Activated T-cell treated with anti-CD3 and anti-CD28 coated beads, Interleukin-2, amount 50 U/mL, for 72 hours (primary cell): ENCODE data around the gene PNN. TPM values are rescaled to one million over a fixed set of nuclear protein-coding genes. Genes with fewer than 3 reads are reported as not detected.
"Not testable (repeated sequence)": the region's sequence is repeated elsewhere in the genome, so short reads cannot be mapped to it uniquely, and the experiment has no call there.

Source experiments
- ATAC-seq, 2 donors: fragments of 150-1000 bp; cut with Tn5 transposase; replicated peaks in 1 of 2; 2 replicates each; pipeline ENCODE4 v1.10.0; 2021; ENCODE audit warnings: moderate library complexity in 2 of 2, mild to moderate bottlenecking in 1 of 2
- DNase-seq, 2 donors: peaks; one replicate each; pipeline ENCODE4 v3.0.0; 2021 to 2022; ENCODE audit warnings: mixed read lengths in 1 of 2
- H3K27ac Mint-ChIP-seq: one replicate; pipeline ENCODE4 v1.8.0; 2022; ENCODE audit warnings: mild to moderate bottlenecking, moderate library complexity, mixed read lengths
- H3K27me3 Mint-ChIP-seq: one replicate; pipeline ENCODE4 v1.8.0; 2022; ENCODE audit warnings: low read depth, mixed read lengths
- H3K36me3 Mint-ChIP-seq, 2 donors: one replicate each; pipeline ENCODE4 v1.8.0; 2022; ENCODE audit warnings: mixed read lengths in 2 of 2, mild to moderate bottlenecking in 1 of 2; ENCODE audit not compliant: insufficient read depth in 2 of 2
- H3K4me1 Mint-ChIP-seq: one replicate; pipeline ENCODE4 v1.8.0; 2022; ENCODE audit warnings: low read depth, mixed read lengths
- H3K4me3 Mint-ChIP-seq, 2 donors: one replicate each; pipeline ENCODE4 v1.8.0; 2022; ENCODE audit warnings: mild to moderate bottlenecking in 2 of 2, mixed read lengths in 2 of 2, moderate library complexity in 2 of 2
- H3K9me3 Mint-ChIP-seq, 2 donors: one replicate each; pipeline ENCODE4 v1.8.0; 2022; ENCODE audit warnings: mixed read lengths in 2 of 2
- total RNA-seq, 2 donors: library from RNA; stranded (reverse); gene quantifications; one replicate each; pipeline ENCODE4 v1.2.3, GENCODE V29; 2022

PNN gene
- total RNA-seq, 2 donors from 2014 or later: 102 to 130 TPM

DNA sequence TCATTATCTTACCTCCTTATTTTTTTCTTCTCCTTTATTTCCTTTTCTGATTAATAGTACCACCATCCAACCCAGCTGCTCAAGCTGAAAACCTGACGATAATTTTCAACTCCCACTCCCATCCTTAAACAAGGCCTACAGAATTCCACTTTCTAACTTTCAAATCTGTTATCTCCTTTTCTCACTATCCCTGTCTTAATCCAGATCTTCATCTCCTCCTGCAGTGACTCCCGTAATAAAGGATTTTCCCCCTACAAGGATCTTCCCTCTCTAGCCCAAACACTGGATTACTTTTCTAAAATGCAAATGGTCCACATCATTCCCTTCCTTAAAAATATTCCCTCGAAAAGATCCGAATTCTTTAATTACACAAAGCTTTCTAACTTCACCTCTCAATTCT is 6.5 kb upstream of the PNN start:
- peaks cover 46% of the 10 kb centered on the region for H3K4me1 Mint-ChIP-seq
- no peak for DNase-seq
- no peak for ATAC-seq
- H3K9me3 Mint-ChIP-seq: no peaks in the 10 kb centered on the region
- peaks cover 3 to 4% of the 10 kb centered on the region in 2 donors for H3K36me3 Mint-ChIP-seq
- H3K4me3 Mint-ChIP-seq: peak overlapping the region; percentile 92 to 94
- H3K27me3 Mint-ChIP-seq: no peaks in the 10 kb centered on the region
- peak overlapping the region; percentile 72 for H3K27ac Mint-ChIP-seq

DNA sequence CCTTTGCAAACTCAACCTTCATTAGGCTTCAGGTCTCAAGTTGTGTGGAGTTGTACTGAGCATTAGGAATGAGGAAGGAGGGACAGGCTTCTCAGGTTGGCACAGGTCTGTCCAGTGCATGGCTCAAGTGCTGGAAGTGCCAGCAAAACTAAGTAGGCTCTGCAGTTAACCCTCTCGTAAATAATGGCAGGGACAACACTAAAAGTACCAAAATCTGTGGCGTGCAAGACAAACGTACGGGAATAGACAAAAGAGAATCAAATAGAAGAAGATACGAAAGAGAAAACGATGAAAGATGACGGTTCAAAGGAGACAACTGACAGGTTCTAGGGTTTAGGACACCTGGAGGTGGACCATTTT is 5.5 kb upstream of the PNN start:
- H3K27me3 Mint-ChIP-seq: no peaks in the 10 kb centered on the region
- peak overlapping the region; percentile 92 to 94 for H3K4me3 Mint-ChIP-seq
- H3K9me3 Mint-ChIP-seq: no peaks in the 10 kb centered on the region
- H3K4me1 Mint-ChIP-seq: peaks cover 45% of the 10 kb centered on the region
- H3K27ac Mint-ChIP-seq: peak overlapping the region; percentile 92
- no peak for DNase-seq
- ATAC-seq: no peak
- peaks cover 3% of the 10 kb centered on the region in 2 donors for H3K36me3 Mint-ChIP-seq

GRCh38 chr14:39173198-39173597 is 1.9 kb upstream of the PNN start:
- peak overlapping the region; percentile 5 to 61 for H3K4me3 Mint-ChIP-seq
- no peak for DNase-seq
- H3K9me3 Mint-ChIP-seq: no peaks in the 10 kb centered on the region
- no peak for ATAC-seq
- peaks cover 13 to 28% of the 10 kb centered on the region in 2 donors for H3K36me3 Mint-ChIP-seq
- H3K27me3 Mint-ChIP-seq: no peaks in the 10 kb centered on the region
- peak overlapping the region; percentile 44 for H3K27ac Mint-ChIP-seq
- H3K4me1 Mint-ChIP-seq: peaks cover 27% of the 10 kb centered on the region

DNA sequence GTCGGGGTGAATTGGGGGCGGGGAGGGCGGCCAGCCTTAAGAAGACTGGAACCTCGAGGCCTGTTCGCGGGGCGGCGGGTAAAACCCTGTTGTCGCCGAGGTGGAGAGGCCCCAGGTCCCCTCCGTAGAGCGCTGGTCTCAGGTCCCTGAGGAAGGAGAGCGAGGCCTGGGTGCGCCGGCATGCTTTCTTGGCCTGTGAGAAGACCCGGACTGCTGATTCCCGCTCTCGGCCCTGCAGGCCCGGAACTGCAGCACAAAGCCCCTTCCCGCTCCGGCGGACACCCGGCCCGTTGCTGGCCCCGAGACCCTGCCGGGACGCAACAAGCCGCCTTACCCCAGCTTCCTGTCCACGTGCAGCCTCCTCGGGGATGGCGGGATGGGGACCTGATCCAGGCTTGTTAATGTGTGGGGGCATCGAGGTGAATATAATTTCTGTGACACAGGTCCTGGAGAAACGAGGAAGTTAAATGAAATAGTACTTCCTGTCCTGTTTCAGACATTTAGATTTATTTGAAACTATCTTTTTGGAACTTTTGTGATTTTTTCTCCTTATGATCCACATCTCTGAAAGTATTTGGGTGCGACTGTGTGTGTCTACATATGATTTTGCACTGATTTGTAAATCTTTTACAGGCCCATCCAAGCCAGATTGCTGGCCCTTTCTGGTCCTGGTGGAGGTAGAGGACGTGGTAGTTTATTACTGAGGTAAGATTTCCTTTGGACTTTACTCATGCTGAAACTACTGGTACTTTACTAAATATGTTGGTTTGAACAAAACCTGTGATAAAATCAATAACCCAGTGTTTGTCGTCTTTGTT is 600 bp downstream of the PNN start:
- Mint-ChIP-seq H3K9me3 (no peaks in the 10 kb centered on the region), H3K4me3 (peak overlapping the region; percentile 96 to 100), H3K27ac (peak overlapping the region; percentile 96), H3K4me1 (peaks cover 17% of the 10 kb centered on the region), H3K27me3 (no peaks in the 10 kb centered on the region), H3K36me3 (peaks cover 14 to 35% of the 10 kb centered on the region in 2 donors)
- ATAC-seq (peak; percentile 3 to 5), DNase-seq (peak in 1 of 2 donors; percentile 49)

- Mint-ChIP-seq H3K27me3 (no peaks in the 10 kb centered on the region), H3K4me1 (peaks cover 13% of the 10 kb centered on the region), H3K27ac (peak overlapping the region; percentile 96), H3K4me3 (peak overlapping the region; percentile 96 to 100), H3K36me3 (peaks cover 14 to 35% of the 10 kb centered on the region in 2 donors), H3K9me3 (no peaks in the 10 kb centered on the region)
- DNase-seq (no peak), ATAC-seq (no peak)
Observed at GRCh38 chr14:39176263-39177167, 1.5 kb downstream of the PNN start.

DNA sequence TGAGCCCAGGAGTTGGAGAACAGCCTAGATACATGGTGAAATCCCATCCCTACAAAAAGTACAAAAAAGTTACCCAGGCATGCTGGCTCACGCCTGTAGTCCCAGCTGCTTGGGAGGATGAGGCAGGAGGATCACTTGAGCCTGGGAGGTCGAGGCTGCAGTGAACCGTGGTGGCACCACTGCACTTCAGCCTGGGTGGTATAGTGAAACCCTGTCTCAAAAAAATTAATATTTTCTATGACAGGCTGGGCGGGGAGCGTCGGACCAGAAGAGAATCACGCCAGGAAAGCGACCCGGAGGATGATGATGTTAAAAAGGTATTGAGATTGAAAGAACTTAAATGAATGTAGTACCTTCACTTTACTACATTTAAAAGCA is 2.1 kb downstream of the PNN start:
- H3K36me3 Mint-ChIP-seq: peaks cover 14 to 35% of the 10 kb centered on the region in 2 donors
- no peak for DNase-seq
- peak overlapping the region; percentile 85 for H3K27ac Mint-ChIP-seq

GRCh38 chr14:39179042-39179441 is 4.0 kb downstream of the PNN start:
- peaks cover 10% of the 10 kb centered on the region for H3K4me1 Mint-ChIP-seq
- peak overlapping the region; percentile 84 for H3K27ac Mint-ChIP-seq
- peaks cover 16 to 42% of the 10 kb centered on the region in 2 donors for H3K36me3 Mint-ChIP-seq
- peak overlapping the region in 1 of 2 donors; percentile 40 for H3K4me3 Mint-ChIP-seq
- H3K9me3 Mint-ChIP-seq: no peaks in the 10 kb centered on the region
- ATAC-seq (no peak), DNase-seq (no peak)
- H3K27me3 Mint-ChIP-seq: no peaks in the 10 kb centered on the region

More for the DNA sequence above, 2.1 kb downstream of the PNN start:
- no peak for ATAC-seq
- Mint-ChIP-seq H3K4me3 (peak overlapping the region; percentile 58 to 64), H3K9me3 (no peaks in the 10 kb centered on the region), H3K4me1 (peaks cover 13% of the 10 kb centered on the region), H3K27me3 (no peaks in the 10 kb centered on the region)

GRCh38 chr14:39180553-39180952 is 5.5 kb downstream of the PNN start:
- no peaks in the 10 kb centered on the region for H3K9me3 Mint-ChIP-seq
- ATAC-seq: no peak
- peaks cover 11 to 39% of the 10 kb centered on the region in 2 donors for H3K36me3 Mint-ChIP-seq
- no peak for DNase-seq
- no peaks in the 10 kb centered on the region for H3K4me1 Mint-ChIP-seq
- H3K27ac Mint-ChIP-seq: no peak overlapping the region
- no peak overlapping the region for H3K4me3 Mint-ChIP-seq
- H3K27me3 Mint-ChIP-seq: no peaks in the 10 kb centered on the region

- ATAC-seq (peak in 1 of 2 donors; percentile 16), DNase-seq (no peak)
- no peaks in the 10 kb centered on the region for H3K9me3 Mint-ChIP-seq
- no peak overlapping the region for H3K27ac Mint-ChIP-seq
- no peaks in the 10 kb centered on the region for H3K27me3 Mint-ChIP-seq
- peaks cover 8 to 33% of the 10 kb centered on the region in 2 donors for H3K36me3 Mint-ChIP-seq
- H3K4me1 Mint-ChIP-seq: no peaks in the 10 kb centered on the region
- H3K4me3 Mint-ChIP-seq: no peak overlapping the region
Observed at GRCh38 chr14:39181026-39181692, 6.1 kb downstream of the PNN start.

GRCh38 chr14:39181693-39182047 is 6.6 kb downstream of the PNN start:
- no peak overlapping the region for H3K4me3 Mint-ChIP-seq

DNA sequence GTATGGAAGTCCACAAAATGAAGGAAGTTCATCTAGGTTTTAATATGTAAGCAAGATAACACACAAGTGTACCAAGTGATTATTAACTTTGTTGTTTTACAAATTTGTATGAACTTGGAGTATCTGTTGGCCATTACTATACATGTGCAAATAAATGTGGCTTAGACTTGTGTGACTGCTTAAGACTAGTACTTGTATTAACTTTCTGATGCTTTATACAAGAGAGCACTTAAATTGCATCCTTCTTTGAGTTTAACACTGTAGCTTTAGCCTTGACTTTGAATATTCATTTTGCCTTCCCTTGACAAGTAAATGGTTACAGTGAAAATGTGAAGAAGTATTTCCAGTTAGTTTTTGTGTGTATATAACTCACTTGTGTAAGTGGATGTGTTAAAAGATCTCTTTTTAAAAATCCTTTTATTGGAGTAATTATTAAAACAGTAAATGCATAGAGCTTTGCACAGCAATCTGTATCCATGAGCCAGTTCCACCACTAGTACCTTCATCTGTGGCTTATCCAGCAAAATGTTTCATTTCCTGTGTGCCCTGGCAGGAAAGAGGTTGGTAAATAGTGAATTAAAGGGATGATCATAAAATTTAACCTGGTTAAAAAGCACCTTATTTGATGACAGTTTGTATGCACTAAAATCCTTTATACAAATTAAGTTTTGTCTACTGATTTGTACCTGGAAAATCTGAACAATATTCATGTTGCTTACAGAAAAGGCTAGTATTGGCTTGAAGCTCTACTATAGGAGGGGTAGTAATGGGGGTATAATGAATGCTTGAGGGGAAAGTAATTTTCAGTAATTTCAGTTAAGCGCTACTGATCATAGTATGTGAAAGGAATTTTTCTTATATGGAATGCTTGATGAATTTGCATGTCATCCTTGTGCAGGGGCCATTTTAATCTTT is 8.0 kb downstream of the PNN start:
- Mint-ChIP-seq H3K36me3 (peaks cover 10 to 22% of the 10 kb centered on the region in 2 donors), H3K27me3 (no peaks in the 10 kb centered on the region), H3K27ac (peak overlapping the region; percentile 27), H3K9me3 (no peaks in the 10 kb centered on the region), H3K4me3 (no peak overlapping the region), H3K4me1 (peaks cover 16% of the 10 kb centered on the region)
- ATAC-seq (no peak), DNase-seq (no peak)

More at GRCh38 chr14:39181693-39182047, 6.6 kb downstream of the PNN start:
- DNase-seq: no peak
- no peaks in the 10 kb centered on the region for H3K9me3 Mint-ChIP-seq
- H3K27me3 Mint-ChIP-seq: no peaks in the 10 kb centered on the region
- no peak overlapping the region for H3K27ac Mint-ChIP-seq
- ATAC-seq: no peak
- H3K36me3 Mint-ChIP-seq: peaks cover 10 to 33% of the 10 kb centered on the region in 2 donors
- H3K4me1 Mint-ChIP-seq: peaks cover 4% of the 10 kb centered on the region

DNA sequence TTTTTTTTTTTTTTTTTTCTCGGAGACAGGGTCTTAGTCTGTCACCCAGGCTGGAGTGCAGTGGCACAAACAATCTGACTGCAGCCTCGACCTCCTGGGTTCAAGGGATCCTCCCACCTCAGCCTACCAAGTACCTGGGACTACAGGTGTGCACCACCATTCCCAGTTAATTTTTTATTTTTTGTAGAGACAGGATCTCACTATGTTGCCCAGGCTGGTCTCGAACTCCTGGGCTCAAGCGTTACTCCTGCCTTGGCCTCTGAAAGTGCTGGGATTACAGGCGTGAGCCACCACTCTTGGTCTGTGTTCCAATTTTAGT is 8.6 kb downstream of the PNN start:
- H3K27me3 Mint-ChIP-seq, ATAC-seq, H3K4me3 Mint-ChIP-seq, DNase-seq, H3K9me3 Mint-ChIP-seq, H3K27ac Mint-ChIP-seq: not testable (repeated sequence)
- Mint-ChIP-seq H3K4me1 (peaks cover 22% of the 10 kb centered on the region), H3K36me3 (peaks cover 10 to 18% of the 10 kb centered on the region in 2 donors)
